ENCODE measurements around the gene SH3TC2.

SH3TC2 gene

GRCh38 chr5:149028161-149028560 is 34.7 kb downstream of the SH3TC2 start:
- no peak for DNase-seq (ENCODE audit: low spot score)

DNA sequence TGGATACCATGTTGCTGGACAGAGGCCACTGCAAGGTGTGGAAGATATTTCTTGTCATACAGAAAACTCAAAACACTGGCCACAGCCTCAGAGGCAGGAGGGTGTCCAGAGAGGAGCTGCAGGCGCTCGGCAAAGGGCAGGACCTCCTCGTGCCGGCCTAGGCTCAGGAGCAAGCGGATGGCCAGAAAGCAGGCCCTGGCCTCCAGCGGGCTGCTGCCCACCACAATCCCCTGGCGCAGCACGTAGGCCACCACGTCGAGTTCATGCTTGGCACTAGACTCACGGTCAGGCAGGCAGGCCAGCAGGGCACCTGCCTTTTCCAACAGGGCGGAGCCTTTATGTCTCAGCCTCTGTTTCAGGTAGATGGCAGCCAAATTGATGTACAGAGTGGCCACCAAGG is 35.2 kb downstream of the SH3TC2 start:
- DNase-seq (ENCODE audit: low spot score): no peak

DNA sequence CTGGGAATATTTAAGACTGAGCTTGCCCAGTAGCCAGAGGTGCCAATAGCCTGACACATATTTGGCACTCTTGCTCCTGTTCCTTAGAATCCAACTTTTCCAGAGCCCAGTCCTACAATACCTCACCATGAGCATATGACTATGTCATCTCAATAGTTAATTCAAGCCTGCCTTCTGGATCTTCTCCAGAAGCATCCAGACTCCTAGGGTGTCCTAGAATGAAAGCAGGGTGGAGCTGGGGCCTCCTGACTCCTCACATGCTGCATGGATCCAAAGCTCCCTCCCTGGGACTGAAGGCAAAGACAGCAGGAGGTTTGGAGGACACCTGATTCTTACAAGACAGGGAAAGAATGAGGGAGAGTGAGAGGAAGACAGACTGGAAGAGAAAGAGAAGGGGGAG is 37.9 kb downstream of the SH3TC2 start:
- no peak for DNase-seq (ENCODE audit: low spot score)

DNA sequence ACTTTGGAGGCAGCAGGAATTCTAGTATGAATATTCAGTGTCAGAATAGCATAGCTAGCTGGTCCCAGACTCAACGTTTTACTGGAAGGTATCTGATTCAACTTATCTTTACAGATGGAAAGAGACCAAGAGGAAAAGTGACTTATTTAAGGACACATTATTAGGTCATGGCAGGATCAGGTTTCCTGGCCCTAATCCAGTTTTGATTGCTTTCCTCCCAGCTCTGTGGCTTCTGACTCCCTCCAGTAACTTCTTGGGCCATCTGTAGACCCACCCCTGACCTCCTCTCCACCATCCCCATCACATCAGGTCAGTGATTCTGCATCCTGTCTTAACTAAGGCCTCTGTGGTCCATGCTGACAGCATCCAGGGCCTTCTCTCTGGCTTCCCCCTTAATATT is 38.4 kb downstream of the SH3TC2 start:
- DNase-seq (ENCODE audit: low spot score): peak; percentile 68

DNA sequence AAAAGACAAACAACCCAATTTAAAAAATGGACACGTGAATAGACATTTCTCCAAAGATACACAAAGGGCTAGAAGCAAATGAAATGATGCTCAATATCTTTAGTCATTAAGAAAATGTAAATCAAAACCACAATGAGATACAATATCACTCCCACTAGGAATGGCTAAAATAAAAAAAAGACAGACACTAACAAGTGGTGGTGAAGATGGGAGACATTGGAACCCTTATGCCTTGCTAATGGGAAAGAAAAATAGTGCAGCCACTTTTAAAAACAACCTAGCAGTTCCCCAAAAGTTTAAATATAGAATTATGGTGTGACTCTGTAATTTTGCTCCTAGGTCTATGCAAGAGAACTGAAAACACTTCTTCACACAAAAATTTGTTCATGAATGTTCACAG is 40.7 kb downstream of the SH3TC2 start:
- no peak for DNase-seq (ENCODE audit: low spot score)

DNA sequence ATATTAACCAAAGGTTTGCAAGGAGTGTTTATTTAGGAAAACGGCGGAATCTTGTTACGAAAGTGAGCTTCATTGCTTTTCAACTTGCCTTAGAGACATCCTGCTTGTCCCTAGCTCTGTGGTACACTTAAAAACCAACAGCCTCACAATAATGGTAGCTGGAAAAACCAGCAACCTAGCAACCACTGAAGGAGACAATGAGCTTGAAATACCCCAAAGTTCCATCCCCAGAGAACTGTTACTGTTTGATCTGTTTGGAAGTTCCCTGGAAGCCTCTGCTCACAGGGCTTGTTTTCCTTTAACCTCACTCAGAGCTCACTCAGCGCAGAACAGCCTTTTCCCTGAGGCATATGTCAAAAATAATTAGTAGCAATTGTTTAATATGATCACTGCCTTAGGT is 43.2 kb downstream of the SH3TC2 start:
- DNase-seq (ENCODE audit: low spot score): peak; percentile 35

GRCh38 chr5:149018909-149019443 is 43.9 kb downstream of the SH3TC2 start:
- DNase-seq (ENCODE audit: low spot score): no peak

GRCh38 chr5:149017636-149018035 is 45.2 kb downstream of the SH3TC2 start:
- DNase-seq (ENCODE audit: low spot score): no peak

DNA sequence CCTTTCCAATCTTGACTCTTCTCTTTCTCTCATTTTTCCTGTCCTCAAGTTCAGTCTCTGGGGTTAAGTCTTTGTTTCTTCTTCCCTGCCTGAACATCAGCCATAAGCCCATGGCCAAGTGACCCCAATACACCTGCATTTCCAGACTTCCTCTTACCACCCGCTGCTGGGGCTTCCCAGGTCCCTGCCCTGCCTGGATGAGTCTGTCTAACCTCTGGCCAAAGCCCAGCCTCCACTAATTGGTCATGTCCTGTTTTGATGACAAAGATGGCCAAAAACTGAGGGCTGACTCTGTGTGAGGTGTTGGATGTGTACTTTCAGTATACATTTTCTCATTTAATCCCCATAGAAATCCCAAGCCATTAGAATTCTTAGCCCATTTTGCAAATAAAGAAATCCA is 47.3 kb downstream of the SH3TC2 start:
- peak; percentile 41 for DNase-seq (ENCODE audit: low spot score)

DNA sequence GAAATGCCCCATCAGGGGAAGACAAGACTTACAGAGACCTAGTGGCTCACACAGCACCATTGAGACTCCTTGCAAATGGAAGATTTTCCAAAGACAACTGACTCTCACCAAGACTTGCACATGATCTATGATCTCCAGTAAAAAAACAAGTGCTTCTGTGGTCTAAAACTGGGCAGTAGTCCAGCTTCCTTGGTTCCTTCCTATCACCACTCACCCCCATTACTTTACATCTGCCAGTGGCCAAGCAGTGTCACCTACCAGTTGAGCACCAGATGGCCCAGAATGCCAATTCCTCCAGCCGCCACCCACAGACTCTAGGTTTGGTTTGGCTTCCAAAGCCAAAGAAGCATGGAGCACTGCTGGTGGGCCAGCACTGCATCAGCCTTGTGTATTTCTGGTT is 47.7 kb downstream of the SH3TC2 start:
- DNase-seq (ENCODE audit: low spot score): no peak

- DNase-seq (ENCODE audit: low spot score): no peak
These were observed 48.3 kb downstream of the SH3TC2 start for GRCh38 chr5:149014571-149015031.

DNA sequence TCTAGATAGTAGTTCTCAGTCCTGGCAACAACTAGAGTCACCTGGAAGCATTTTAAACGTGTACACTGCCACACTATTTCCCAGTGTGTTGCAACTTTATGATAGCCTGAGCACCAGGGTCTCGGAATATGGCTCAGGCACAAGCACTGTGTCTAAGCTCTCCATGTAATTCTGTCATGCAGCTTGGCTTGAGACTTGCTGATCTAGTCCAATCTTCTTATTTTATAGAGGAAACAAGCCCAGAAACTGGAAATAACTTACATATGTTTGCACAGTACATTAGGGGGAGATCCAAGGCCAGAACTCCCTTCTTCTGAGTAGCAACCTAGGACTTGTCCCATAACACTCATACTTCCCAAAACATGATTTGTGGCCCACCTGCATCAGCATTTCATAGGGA is 49.1 kb downstream of the SH3TC2 start:
- DNase-seq (ENCODE audit: low spot score): no peak

GRCh38 chr5:149012350-149012749 is 50.5 kb downstream of the SH3TC2 start:
- DNase-seq (ENCODE audit: low spot score): no peak

- DNase-seq (ENCODE audit: low spot score): no peak
These were observed 51.1 kb downstream of the SH3TC2 start for GRCh38 chr5:149011728-149012127.

GRCh38 chr5:149011084-149011483 is 51.8 kb downstream of the SH3TC2 start:
- peak; percentile 85 for DNase-seq (ENCODE audit: low spot score)

DNA sequence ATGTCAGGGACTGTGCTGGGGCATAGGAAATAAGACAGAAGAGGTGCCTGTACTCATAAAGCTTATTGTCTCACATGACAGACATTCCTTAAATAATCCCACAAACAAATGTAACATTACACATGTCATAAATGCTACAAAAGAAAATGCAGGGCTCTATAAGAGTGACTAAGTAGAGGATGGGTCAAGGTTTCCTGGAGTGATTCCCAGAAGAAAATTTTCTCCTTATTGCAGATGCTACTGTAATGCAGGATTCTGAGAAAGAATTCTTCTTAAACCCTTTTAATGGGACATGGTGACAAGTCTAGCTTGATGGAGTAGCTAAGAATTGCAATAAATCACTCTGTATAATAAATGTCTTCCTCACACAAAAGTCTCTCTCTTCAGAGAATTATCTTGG is 55.7 kb downstream of the SH3TC2 start:
- no peak for DNase-seq (ENCODE audit: low spot score)

- DNase-seq (ENCODE audit: low spot score): no peak
These were observed 56.4 kb downstream of the SH3TC2 start for GRCh38 chr5:149006426-149006825.

DNA sequence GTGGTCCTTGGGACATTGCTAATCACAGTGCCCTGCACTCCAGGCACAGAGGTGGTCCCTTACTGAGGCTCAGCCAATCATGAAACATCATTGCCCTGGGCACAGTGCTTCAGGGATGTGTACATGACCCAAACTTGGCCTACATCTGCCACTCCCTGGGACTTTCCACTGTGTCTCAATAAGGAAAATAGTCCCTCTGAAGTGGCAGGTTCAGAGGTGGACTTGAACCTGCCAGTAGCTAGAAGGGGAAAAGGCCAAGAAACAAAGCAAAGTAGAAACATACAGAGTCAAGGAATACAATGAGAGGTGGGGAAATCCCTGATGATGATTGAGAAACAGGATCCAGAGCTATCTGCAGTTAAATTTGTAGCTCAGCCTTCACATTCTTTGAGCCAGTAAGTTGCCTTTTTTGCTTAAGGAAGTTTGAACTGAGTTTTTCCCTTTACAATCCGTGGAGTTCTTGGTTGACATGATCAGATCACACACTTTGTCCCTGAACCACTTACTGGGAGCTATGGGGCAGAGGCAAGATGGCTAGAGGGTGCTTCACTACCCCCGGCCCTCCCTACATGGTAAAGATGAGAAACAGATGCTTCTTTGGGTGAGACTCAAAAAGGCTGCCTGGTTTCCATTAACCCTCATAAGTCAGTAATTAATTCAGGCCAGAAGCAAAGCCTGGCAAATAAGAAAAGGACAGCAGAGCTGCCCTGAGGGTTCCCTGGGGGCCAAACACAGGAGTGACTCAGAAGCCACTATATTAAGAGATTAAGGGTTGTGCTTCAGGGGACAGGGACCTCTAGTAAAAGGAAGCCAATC is 57.6 kb downstream of the SH3TC2 start:
- DNase-seq (ENCODE audit: low spot score): peak; percentile 80

DNA sequence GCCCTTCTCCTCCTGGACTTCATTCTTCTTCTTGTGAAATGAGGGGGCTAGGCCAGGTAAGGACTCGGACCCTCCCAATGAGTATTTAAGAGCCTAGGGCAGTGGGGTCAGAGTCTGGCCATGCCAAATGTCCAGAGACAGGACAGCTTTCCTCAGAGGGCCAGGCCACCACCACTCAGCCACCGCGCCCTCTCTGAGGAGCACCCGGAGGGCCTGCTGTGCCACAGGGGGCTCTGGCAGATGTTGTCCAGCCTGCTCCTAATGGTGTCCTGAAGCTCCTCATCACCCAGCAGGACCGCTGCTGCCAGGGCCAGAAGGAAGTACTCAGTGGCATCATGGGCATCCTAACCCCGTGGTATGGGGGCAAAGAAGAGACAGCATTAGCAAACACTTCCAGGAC is 58.3 kb downstream of the SH3TC2 start:
- DNase-seq (ENCODE audit: low spot score): no peak

DNA sequence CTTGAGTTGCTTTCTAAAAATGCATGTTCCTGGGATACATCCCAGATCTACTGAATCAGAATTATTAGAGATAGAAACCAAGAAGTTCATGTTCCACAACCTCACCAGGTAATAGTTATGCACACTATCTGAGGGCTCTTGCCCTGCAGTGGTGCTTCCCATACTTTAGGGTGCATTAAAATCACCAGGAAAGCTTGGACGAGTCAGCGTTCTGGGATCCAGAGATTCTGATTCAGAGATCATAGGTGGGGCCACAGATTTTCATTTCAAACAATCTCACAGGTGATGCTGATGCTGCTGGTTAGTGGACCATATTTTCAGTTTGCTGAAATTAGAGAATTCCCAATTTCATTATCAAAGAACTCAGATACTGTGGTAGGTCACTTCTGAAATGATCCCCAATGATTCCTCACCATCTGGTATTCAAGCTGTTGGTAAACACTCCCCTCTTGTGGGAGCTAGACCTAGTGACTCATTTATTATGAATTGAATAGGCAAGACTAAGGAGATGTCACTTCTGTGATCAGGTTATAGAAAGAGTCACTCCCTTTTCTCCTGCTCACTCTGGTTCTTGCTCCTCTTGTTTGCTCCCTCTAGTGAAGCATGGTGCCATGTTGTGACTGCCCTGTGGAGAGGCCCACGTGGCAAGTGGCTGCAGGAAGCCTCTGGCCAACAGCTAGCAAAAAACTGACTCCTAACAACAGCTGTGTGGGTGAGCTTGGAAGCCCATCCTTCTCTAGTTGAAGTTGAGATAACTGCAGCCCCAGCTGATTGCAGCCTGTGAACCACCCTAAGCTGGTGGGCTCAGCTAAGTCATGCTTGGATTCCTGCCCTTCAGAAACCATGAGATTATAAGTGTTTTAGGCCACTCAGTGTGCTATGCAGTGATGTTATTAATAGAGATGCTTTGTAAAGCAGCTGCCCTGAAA is 59.8 kb downstream of the SH3TC2 start:
- peak; percentile 84 for DNase-seq (ENCODE audit: low spot score)

DNA sequence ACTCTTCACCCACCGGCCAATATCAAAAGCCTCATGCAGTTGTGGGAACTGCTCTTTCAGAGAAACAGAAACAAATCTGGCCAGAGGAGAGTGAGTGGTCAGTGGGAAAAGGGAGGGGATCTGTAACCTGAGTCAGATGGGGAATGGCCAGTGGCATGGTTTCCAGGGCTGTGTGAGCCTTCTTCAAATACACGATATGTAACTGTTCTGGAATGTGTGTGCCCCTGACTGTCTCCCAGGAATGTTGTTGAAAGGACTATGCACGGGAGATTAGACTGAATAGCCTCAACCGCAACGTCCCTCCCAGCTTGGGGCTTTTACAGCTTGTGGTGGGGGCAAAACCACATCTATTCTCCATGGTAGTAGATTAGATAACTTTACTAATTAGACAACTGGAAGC is 60.8 kb downstream of the SH3TC2 start:
- peak; percentile 99 for DNase-seq (ENCODE audit: low spot score)

- no peak for DNase-seq (ENCODE audit: low spot score)
These were observed 61.7 kb downstream of the SH3TC2 start for GRCh38 chr5:149001162-149001561.

DNA sequence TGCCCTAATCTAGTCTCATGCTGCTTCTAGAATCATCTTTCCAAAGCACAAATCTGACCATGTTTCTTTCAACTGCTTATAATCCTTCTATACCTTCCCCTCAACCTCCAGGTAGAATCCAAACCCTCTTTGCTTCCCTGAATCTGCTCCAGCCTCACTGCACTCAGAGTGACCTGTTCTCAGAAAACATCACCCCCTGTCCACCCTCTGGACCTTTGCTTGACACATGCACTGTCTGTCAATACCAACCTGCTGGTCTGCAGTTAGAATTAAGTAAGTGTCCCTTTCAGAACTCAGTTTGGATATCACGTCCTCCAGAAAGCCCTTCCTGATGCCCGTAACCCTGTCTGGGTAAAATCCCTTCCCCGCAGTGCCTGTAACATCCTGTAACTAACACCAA is 63.1 kb downstream of the SH3TC2 start:
- no peak for DNase-seq (ENCODE audit: low spot score)
